PFSK-1 (cell line): ENCODE data around the gene DIAPH2.

Source experiments
- POLR2AphosphoS5 ChIP-seq: IDR thresholded peaks from 2 replicates; pipeline ENCODE4 v1.6.1; 2012; ENCODE audit warnings: low read depth, mild to moderate bottlenecking, control low read depth, low read length, moderate library complexity
- SIN3A ChIP-seq: IDR thresholded peaks from 2 replicates; pipeline ENCODE4 v1.6.1; 2012; ENCODE audit warnings: mild to moderate bottlenecking, low read length, moderate library complexity, borderline replicate concordance; ENCODE audit not compliant: insufficient read depth
- TAF1 ChIP-seq: IDR thresholded peaks from 2 replicates; pipeline ENCODE4 v1.6.1; 2012; ENCODE audit warnings: low read length, control low read depth, borderline replicate concordance; ENCODE audit not compliant: insufficient read depth
- TF ChIP-seq, protein P1 (sequence below), 2 experiments: IDR thresholded peaks; 2 replicates each; pipeline versions ENCODE4 v1.6.1 to v1.8.0; 2011 to 2012; ENCODE audit warnings: low read depth in 2 of 2, low read length in 2 of 2, control low read depth in 1 of 2, inconsistent platforms in 1 of 2, mild to moderate bottlenecking in 1 of 2, moderate library complexity in 1 of 2; ENCODE audit not compliant: insufficient read depth in 1 of 2

- TF ChIP-seq SIN3A (no peak), TAF1 (no peak), POLR2AphosphoS5 (no peak)
- TF ChIP-seq, protein P1, sequence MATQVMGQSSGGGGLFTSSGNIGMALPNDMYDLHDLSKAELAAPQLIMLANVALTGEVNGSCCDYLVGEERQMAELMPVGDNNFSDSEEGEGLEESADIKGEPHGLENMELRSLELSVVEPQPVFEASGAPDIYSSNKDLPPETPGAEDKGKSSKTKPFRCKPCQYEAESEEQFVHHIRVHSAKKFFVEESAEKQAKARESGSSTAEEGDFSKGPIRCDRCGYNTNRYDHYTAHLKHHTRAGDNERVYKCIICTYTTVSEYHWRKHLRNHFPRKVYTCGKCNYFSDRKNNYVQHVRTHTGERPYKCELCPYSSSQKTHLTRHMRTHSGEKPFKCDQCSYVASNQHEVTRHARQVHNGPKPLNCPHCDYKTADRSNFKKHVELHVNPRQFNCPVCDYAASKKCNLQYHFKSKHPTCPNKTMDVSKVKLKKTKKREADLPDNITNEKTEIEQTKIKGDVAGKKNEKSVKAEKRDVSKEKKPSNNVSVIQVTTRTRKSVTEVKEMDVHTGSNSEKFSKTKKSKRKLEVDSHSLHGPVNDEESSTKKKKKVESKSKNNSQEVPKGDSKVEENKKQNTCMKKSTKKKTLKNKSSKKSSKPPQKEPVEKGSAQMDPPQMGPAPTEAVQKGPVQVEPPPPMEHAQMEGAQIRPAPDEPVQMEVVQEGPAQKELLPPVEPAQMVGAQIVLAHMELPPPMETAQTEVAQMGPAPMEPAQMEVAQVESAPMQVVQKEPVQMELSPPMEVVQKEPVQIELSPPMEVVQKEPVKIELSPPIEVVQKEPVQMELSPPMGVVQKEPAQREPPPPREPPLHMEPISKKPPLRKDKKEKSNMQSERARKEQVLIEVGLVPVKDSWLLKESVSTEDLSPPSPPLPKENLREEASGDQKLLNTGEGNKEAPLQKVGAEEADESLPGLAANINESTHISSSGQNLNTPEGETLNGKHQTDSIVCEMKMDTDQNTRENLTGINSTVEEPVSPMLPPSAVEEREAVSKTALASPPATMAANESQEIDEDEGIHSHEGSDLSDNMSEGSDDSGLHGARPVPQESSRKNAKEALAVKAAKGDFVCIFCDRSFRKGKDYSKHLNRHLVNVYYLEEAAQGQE (IDR thresholded peaks at IDR 0.05; ENCODE audit: insufficient read depth in 1 of 2, low read depth in 2 of 2, low read length in 2 of 2) = no peak
Measured at GRCh38 chrX:96743367-96744073, 58.9 kb downstream of the DIAPH2 start.
